Stomach smooth muscle (tissue), 2 donors: ENCODE data around the gene PEPD.

Experiments used
- H3K27ac ChIP-seq: one replicate; pipeline ENCODE4 v1.7.0; 2013; ENCODE audit warnings: mild to moderate bottlenecking, low read length, inconsistent platforms
- H3K27me3 ChIP-seq, 2 donors: one replicate each; pipeline ENCODE4 v1.7.0; 2013; ENCODE audit warnings: low read length in 2 of 2; ENCODE audit not compliant: insufficient read depth in 2 of 2, control insufficient read depth in 1 of 2
- H3K36me3 ChIP-seq, 2 donors: one replicate each; pipeline ENCODE4 v1.7.0; 2013; ENCODE audit warnings: low read length in 2 of 2; ENCODE audit not compliant: control insufficient read depth in 2 of 2, insufficient read depth in 2 of 2
- H3K4me1 ChIP-seq: one replicate; pipeline ENCODE4 v1.7.0; 2013; ENCODE audit warnings: low read length; ENCODE audit not compliant: control insufficient read depth, insufficient read depth
- H3K4me3 ChIP-seq, 2 donors: one replicate each; pipeline ENCODE4 v1.7.0; 2013; ENCODE audit warnings: low read length in 2 of 2
- H3K9ac ChIP-seq, 2 donors: one replicate each; pipeline ENCODE4 v1.7.0; 2013; ENCODE audit warnings: low read length in 2 of 2, mild to moderate bottlenecking in 1 of 2
- H3K9me3 ChIP-seq, 2 donors: one replicate each; pipeline ENCODE4 v1.7.0; 2013; ENCODE audit warnings: low read length in 2 of 2; ENCODE audit not compliant: control insufficient read depth in 2 of 2
- donor health status: healthy.
- donor health status: Pancreatic carcinoma.

PEPD gene

GRCh38 chr19:33546656-33547055, 25.1 kb upstream of the PEPD start:
- Histone ChIP-seq H3K4me1 (no peaks in the 10 kb centered on the region), H3K4me3 (no peak overlapping the region), H3K9me3 (no peaks in the 10 kb centered on the region), H3K9ac (no peak overlapping the region), H3K36me3 (no peaks in the 10 kb centered on the region), H3K27me3 (peaks cover 6 to 7% of the 10 kb centered on the region in 2 donors), H3K27ac (no peak overlapping the region)

GRCh38 chr19:33545217-33545981, 23.8 kb upstream of the PEPD start:
- Histone ChIP-seq H3K9me3 (no peaks in the 10 kb centered on the region), H3K4me3 (no peak overlapping the region), H3K27ac (no peak overlapping the region), H3K9ac (no peak overlapping the region), H3K36me3 (no peaks in the 10 kb centered on the region), H3K4me1 (no peaks in the 10 kb centered on the region), H3K27me3 (peaks cover 12 to 14% of the 10 kb centered on the region in 2 donors)

GRCh38 chr19:33535226-33535625, 13.6 kb upstream of the PEPD start:
- no peak overlapping the region for H3K27ac ChIP-seq
- no peaks in the 10 kb centered on the region for H3K36me3 ChIP-seq
- no peak overlapping the region for H3K4me3 ChIP-seq
- H3K27me3 ChIP-seq = peaks cover under 1 to 15% of the 10 kb centered on the region in 2 donors
- no peaks in the 10 kb centered on the region for H3K4me1 ChIP-seq
- H3K9ac ChIP-seq = no peak overlapping the region
- H3K9me3 ChIP-seq = no peaks in the 10 kb centered on the region

GRCh38 chr19:33532859-33533460, 11.4 kb upstream of the PEPD start:
- Histone ChIP-seq H3K27me3 (peaks cover 0 to 19% of the 10 kb centered on the region in 2 donors), H3K4me1 (no peaks in the 10 kb centered on the region), H3K9ac (no peak overlapping the region), H3K9me3 (no peaks in the 10 kb centered on the region), H3K36me3 (no peaks in the 10 kb centered on the region), H3K27ac (no peak overlapping the region), H3K4me3 (no peak overlapping the region)

GRCh38 chr19:33530842-33531241, 9.3 kb upstream of the PEPD start:
- no peak overlapping the region for H3K27ac ChIP-seq
- H3K9me3 ChIP-seq = no peaks in the 10 kb centered on the region
- no peak overlapping the region for H3K4me3 ChIP-seq
- no peak overlapping the region for H3K9ac ChIP-seq
- H3K36me3 ChIP-seq = no peaks in the 10 kb centered on the region
- H3K27me3 ChIP-seq = peaks cover 0 to 27% of the 10 kb centered on the region in 2 donors
- no peaks in the 10 kb centered on the region for H3K4me1 ChIP-seq

GRCh38 chr19:33530296-33530695, 8.7 kb upstream of the PEPD start:
- Histone ChIP-seq H3K9me3 (no peaks in the 10 kb centered on the region), H3K36me3 (no peaks in the 10 kb centered on the region), H3K9ac (no peak overlapping the region), H3K27me3 (peaks cover 0 to 26% of the 10 kb centered on the region in 2 donors), H3K27ac (no peak overlapping the region), H3K4me1 (no peaks in the 10 kb centered on the region), H3K4me3 (no peak overlapping the region)

GRCh38 chr19:33529094-33529676, 7.6 kb upstream of the PEPD start:
- H3K4me3 ChIP-seq = no peak overlapping the region
- no peak overlapping the region for H3K27ac ChIP-seq
- H3K9me3 ChIP-seq = no peaks in the 10 kb centered on the region
- H3K9ac ChIP-seq = no peak overlapping the region
- no peaks in the 10 kb centered on the region for H3K4me1 ChIP-seq
- peaks cover 0 to 23% of the 10 kb centered on the region in 2 donors for H3K27me3 ChIP-seq
- H3K36me3 ChIP-seq = no peaks in the 10 kb centered on the region

GRCh38 chr19:33528404-33528803, 6.8 kb upstream of the PEPD start:
- Histone ChIP-seq H3K4me3 (no peak overlapping the region), H3K27ac (no peak overlapping the region), H3K9me3 (no peaks in the 10 kb centered on the region), H3K9ac (no peak overlapping the region), H3K36me3 (no peaks in the 10 kb centered on the region), H3K4me1 (no peaks in the 10 kb centered on the region), H3K27me3 (peaks cover 0 to 15% of the 10 kb centered on the region in 2 donors)

GRCh38 chr19:33527125-33527524, 5.5 kb upstream of the PEPD start:
- H3K4me3 ChIP-seq = no peak overlapping the region
- H3K36me3 ChIP-seq = no peaks in the 10 kb centered on the region
- no peak overlapping the region for H3K27ac ChIP-seq
- H3K9ac ChIP-seq = no peak overlapping the region
- no peaks in the 10 kb centered on the region for H3K9me3 ChIP-seq
- peaks cover 7% of the 10 kb centered on the region for H3K4me1 ChIP-seq
- H3K27me3 ChIP-seq = peaks cover 0 to 14% of the 10 kb centered on the region in 2 donors

GRCh38 chr19:33524024-33524664, 2.6 kb upstream of the PEPD start:
- Histone ChIP-seq H3K36me3 (no peaks in the 10 kb centered on the region), H3K9me3 (no peaks in the 10 kb centered on the region), H3K4me1 (peaks cover 20% of the 10 kb centered on the region), H3K27ac (no peak overlapping the region), H3K27me3 (peaks cover 0 to 14% of the 10 kb centered on the region in 2 donors), H3K9ac (no peak overlapping the region), H3K4me3 (no peak overlapping the region)
